HTR-8/SVneo (cell line): ENCODE data around the gene BDH1.
"Not testable (repeated sequence)": the region's sequence is repeated elsewhere in the genome, so short reads cannot be mapped to it uniquely, and the experiment has no call there.

Source experiments
- DNase-seq: peaks from one replicate; pipeline ENCODE4 v3.0.0; 2011; ENCODE audit warnings: low spot score, mixed read lengths; ENCODE audit not compliant: insufficient read length
- FAIRE-seq: peaks from 2 replicates; lab custom pipeline; 2011; peaks lifted over from hg19 to GRCh38; lab: Jason Lieb, UNC

The BDH1 gene

GRCh38 chr3:197522881-197523441, 32.8 kb downstream of the BDH1 start:
- no peak for FAIRE-seq
- DNase-seq = no peak

GRCh38 chr3:197522183-197522715, 33.5 kb downstream of the BDH1 start:
- DNase-seq (no peak), FAIRE-seq (peak; percentile 46)

- FAIRE-seq = no peak
Measured at GRCh38 chr3:197521277-197522182, 34.2 kb downstream of the BDH1 start.

GRCh38 chr3:197520311-197521276, 35.2 kb downstream of the BDH1 start:
- FAIRE-seq = no peak
- DNase-seq = no peak

More at GRCh38 chr3:197521277-197522182, 34.2 kb downstream of the BDH1 start:
- DNase-seq = no peak

GRCh38 chr3:197519801-197520211, 36.0 kb downstream of the BDH1 start:
- FAIRE-seq (no peak), DNase-seq (no peak)

- DNase-seq = no peak
- no peak for FAIRE-seq
Measured at GRCh38 chr3:197518881-197519421, 36.8 kb downstream of the BDH1 start.

- DNase-seq, FAIRE-seq: not testable (repeated sequence)
Measured at GRCh38 chr3:197517922-197518683, 37.7 kb downstream of the BDH1 start.

GRCh38 chr3:197516890-197517606, 38.7 kb downstream of the BDH1 start:
- peak; percentile 79 for FAIRE-seq
- not testable (repeated sequence) for DNase-seq

- FAIRE-seq (peak; percentile 59), DNase-seq (peak; percentile 78)
Measured at GRCh38 chr3:197516517-197516889, 39.3 kb downstream of the BDH1 start.

GRCh38 chr3:197514786-197515355, 40.9 kb downstream of the BDH1 start:
- FAIRE-seq (no peak), DNase-seq (no peak)

GRCh38 chr3:197513953-197514785, 41.6 kb downstream of the BDH1 start:
- no peak for FAIRE-seq
- no peak for DNase-seq

- no peak for FAIRE-seq
- no peak for DNase-seq
Measured at GRCh38 chr3:197512691-197513571, 42.8 kb downstream of the BDH1 start.

- no peak for DNase-seq
- no peak for FAIRE-seq
Measured at GRCh38 chr3:197511853-197512635, 43.7 kb downstream of the BDH1 start.

- no peak for DNase-seq
- no peak for FAIRE-seq
Measured at GRCh38 chr3:197511130-197511529, 44.6 kb downstream of the BDH1 start.

- FAIRE-seq = peak; percentile 58
- DNase-seq = no peak
Measured at GRCh38 chr3:197510642-197511018, 45.1 kb downstream of the BDH1 start.
